Subcutaneous adipose tissue (tissue), 4 donors: ENCODE measurements around the gene TSC2. TPM values are rescaled to one million over a fixed set of nuclear protein-coding genes. Genes with fewer than 3 reads are reported as not detected.

Experiments used
- total RNA-seq, 4 donors: library from RNA; depleted of rRNA; stranded (reverse); fragments of >200 nt; gene quantifications; one replicate each; pipeline ENCODE4 v1.1.0, GENCODE V29; 2016
- TF ChIP-seq, protein P1 (sequence below): fragments of 450-650 bp; IDR thresholded peaks from one replicate; pipeline ENCODE4 v1.5.1; 2016; ENCODE audit warnings: low read depth, mild to moderate bottlenecking, control low read depth, antibody characterized with exemption, moderate library complexity

The TSC2 gene
- total RNA-seq, 4 donors from 2014 or later, result 31.1 to 110 (median 50.2) TPM

DNA sequence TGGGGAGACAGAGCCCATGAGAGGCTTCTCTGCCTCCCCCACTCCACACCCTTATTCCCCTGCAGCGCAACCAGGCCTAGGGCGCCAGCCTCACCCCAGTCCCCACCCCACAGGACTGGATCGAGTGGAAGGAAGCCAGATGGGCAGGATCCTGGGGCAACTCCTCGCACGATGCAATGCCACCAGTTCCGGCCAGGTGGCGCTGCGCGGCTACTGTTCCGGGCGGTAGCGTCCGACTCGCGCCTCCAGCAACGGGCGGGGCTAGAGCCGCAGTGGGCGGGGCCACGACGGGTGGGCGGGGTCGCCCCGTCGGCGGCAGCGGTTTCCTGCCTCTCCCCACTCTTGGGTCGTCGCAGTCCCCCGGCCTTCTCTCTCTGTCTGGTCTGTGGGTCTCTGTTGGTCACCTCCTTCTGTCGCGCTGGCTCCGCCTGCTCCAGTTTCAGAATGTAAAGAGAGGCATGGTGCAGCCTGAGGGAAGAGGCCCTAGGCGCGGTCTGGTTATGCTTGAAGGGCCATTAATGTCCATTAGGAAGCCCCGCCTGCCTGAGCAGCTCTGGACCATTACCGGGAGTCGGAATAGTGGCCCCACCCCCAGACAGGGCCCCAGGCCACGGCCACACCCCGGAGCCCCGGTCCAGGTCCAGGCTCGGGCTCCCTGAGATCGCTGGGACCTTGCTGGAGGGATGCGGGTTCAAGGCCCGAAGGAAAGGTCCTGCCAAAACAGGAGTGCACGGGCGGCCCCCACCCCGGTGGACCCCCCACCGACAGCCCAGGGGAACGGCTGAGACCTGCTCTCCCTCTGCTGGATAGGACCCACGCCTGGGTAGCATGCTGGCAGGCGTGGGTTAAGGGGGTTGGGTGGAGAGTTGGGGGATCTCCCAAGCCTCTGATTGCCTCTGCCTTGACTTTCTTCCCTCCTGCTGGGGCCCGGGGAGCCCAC, 24.4 kb upstream of the TSC2 start:
- TF ChIP-seq, protein P1, sequence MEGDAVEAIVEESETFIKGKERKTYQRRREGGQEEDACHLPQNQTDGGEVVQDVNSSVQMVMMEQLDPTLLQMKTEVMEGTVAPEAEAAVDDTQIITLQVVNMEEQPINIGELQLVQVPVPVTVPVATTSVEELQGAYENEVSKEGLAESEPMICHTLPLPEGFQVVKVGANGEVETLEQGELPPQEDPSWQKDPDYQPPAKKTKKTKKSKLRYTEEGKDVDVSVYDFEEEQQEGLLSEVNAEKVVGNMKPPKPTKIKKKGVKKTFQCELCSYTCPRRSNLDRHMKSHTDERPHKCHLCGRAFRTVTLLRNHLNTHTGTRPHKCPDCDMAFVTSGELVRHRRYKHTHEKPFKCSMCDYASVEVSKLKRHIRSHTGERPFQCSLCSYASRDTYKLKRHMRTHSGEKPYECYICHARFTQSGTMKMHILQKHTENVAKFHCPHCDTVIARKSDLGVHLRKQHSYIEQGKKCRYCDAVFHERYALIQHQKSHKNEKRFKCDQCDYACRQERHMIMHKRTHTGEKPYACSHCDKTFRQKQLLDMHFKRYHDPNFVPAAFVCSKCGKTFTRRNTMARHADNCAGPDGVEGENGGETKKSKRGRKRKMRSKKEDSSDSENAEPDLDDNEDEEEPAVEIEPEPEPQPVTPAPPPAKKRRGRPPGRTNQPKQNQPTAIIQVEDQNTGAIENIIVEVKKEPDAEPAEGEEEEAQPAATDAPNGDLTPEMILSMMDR, result no peak

DNA sequence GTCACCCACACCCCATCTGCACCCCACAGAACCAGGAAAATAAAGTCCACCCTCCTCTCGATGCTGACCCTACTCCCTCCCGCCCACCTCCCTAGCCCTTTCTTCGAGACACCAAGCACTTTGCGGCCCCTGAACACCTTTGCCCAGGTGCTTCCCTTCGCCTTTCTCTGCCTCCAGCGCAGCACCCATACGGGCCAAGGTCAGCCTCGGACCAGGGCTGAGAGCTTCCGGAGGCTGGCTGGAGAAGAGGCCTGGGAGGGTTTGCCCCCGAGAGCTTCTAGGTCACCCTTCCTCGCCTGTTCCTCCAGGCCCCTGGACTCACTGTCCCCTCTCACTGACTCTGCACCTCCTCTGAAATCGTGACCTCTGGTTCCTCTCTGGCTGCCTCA, 23.8 kb upstream of the TSC2 start:
- TF ChIP-seq, protein P1, result no peak

DNA sequence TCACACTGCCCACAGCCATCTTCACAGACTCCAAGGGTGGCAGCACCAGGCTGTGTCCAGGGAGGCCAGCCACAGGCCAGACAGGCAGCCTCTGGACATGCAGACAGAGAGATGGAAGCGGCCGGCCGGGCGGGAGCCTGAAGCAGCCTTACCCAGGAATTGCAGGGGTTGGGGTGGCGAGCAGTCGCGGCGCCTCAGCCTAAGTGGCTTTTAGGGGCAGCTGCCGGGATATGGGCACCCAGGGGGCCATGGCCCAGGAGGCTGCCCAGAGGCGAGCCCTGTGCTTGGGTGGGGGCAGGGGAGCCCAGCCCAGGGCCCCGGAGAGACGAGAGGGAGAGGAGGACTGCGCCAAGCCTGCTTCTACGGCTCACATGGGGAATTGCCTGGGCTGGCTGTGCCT, 22.5 kb upstream of the TSC2 start:
- TF ChIP-seq, protein P1, result no peak

DNA sequence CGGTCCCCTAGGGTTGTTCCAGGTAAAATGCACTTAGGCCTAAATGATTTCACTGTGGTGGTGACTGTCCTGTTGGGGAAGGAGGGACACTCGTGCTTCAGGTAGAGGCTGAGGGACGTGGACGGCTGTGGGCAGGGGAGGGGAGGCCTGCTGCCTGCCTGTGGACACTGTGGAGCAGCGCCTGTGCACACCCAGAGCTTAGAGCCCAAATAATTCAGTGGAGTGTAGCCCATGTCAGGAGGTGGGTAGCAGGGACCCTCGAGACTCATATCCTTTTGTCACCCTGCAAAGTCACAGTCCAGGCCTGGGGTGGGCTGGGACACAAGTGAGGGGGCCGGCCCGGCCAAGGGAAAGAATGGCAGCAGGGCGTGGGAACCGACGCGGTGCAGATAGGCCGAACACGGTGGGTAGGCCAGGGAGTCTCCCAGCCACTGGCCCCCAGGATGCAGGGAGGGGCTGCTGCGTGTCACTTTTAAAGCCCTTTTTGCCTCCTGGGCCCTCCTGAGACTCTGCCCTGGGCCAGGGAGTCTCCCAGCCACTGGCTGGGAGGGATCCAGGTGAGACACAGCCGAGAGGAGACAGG, 21.8 kb upstream of the TSC2 start:
- TF ChIP-seq, protein P1, result no peak

DNA sequence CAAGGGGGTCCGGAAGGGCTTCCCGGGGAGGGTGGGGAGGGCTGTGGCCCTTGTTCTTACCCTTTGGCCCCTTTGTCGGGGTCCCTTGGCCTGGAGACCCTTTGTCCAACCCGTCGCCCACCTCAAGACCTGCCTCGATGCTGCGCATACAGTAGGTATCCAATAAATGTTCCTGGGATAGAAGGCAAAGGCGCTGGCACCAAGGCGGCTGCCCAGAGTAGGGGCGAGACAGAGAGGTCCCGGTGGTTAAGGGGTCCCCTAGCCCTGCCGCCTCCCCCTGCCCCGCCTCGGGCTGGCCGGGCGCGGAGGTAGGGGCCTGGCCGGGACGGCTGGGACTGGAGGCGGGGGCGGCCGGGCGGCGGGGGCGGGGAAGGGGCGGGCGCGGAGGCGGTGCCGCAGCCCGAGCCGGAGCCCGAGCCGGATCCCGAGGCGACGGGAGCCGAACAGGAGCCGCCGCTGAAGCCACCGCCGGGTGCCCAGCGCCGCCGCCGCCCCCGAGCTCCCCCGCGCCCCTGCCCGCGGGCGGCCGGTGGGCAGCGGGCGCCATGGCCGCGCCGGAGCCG, 21.2 kb upstream of the TSC2 start, which contains the start of gene NHERF2:
NHERF2 (plus strand) TSS at position 442 of the 563 bp plus-strand sequence; CDS start at position 546, 104 bp downstream.
- TF ChIP-seq, protein P1, result no peak

DNA sequence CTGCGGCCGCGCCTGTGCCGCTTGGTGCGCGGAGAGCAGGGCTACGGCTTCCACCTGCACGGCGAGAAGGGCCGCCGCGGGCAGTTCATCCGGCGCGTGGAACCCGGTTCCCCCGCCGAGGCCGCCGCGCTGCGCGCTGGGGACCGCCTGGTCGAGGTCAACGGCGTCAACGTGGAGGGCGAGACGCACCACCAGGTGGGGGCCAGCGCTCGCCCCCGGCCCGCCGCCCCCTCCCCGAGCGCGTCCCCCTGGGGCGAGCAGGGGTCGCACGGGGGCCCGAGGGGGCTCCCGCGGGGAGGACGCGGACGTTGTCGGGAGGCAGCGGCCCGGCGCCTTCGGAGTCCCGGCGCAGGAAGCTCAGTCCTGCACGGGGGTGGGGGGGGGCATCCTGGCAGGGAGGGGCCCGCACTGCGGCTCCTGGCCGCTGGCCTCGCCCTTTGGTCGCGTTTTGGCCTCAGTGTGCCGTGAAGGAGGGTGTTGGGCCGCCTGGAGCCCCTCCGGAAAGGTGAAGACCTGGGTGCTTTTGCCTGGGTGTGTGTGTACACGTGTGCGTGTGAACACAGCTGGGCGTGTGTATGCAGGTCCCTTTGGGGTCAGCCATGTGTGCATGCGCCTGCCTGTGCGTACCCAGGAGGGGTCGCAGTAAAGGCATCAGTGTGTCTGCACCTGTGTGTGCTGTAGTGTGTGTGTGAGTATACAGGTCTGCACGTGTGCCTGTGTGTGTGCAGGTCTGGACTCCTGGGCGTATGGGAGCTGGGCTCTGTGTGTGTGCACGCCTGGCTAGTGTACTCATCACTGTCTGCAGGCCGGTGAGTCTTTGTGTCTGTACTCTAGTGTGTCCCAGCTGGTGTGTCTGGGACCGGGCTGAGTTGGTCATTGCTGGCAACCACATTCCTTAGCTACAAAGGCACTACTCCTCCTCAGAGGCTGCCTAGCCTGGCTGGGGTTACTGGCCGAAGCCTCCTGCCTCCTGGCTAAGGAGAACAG, 20.5 kb upstream of the TSC2 start:
- TF ChIP-seq, protein P1, result no peak
